Peyer's patch (tissue), 4 donors: ENCODE data around the gene AOAH.

Experiments used
- POLR2A ChIP-seq, 2 donors: fragments of 450-650 bp; IDR thresholded peaks; one replicate each; pipeline ENCODE4 v1.5.1; 2017; ENCODE audit warnings: antibody characterized with exemption in 2 of 2, mild to moderate bottlenecking in 2 of 2, moderate library complexity in 2 of 2
- TF ChIP-seq, protein P1 (sequence below), 6 experiments: fragments of 450-650 bp in 4 of 6; fragments of 200-600 bp in 2 of 6; sonication (generic) in 1 of 6; IDR thresholded peaks; one replicate each; pipeline ENCODE4 v1.5.1; 2017 to 2019; ENCODE audit warnings: antibody characterized with exemption in 6 of 6, mild to moderate bottlenecking in 3 of 6, moderate library complexity in 1 of 6

DNA sequence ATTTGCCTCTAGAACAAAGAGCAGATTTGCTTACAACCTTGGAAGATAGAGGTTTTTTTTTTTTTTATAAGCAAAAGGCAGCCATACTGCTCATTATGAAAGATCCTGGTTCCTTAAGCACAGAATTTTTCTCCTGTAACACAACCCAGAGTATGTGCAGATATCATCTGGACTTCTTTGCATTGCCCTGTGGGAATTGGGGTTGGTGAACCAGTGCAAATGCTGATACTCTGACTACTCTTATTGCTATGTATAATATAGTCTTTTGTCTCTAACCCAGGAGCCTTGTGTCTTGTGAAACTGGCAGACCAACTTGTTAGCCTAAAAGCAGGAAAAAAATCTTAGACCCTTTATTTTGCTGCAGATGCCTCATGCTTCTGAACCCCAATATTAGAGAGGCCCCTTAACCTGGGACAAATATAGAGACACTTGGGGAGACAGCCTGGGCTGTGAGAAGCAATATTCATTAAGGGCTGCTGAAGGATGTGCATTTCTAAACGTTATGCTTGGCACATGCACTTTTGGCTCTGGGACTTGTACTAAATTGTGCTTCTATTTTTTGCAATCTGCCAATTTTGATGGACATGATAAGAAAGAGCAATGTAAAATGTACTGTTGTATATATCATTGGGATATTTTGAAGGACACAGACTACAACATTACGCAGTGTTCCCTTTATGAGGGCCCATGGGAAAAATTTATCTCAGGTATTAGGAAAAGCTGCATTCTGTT lies 255.8 kb downstream of the AOAH start:
- no peak for TF ChIP-seq POLR2A (IDR thresholded peaks at IDR 0.05)
- TF ChIP-seq, protein P1, sequence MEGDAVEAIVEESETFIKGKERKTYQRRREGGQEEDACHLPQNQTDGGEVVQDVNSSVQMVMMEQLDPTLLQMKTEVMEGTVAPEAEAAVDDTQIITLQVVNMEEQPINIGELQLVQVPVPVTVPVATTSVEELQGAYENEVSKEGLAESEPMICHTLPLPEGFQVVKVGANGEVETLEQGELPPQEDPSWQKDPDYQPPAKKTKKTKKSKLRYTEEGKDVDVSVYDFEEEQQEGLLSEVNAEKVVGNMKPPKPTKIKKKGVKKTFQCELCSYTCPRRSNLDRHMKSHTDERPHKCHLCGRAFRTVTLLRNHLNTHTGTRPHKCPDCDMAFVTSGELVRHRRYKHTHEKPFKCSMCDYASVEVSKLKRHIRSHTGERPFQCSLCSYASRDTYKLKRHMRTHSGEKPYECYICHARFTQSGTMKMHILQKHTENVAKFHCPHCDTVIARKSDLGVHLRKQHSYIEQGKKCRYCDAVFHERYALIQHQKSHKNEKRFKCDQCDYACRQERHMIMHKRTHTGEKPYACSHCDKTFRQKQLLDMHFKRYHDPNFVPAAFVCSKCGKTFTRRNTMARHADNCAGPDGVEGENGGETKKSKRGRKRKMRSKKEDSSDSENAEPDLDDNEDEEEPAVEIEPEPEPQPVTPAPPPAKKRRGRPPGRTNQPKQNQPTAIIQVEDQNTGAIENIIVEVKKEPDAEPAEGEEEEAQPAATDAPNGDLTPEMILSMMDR (IDR thresholded peaks at IDR 0.05) = no peak
